SU-DHL-6 (cell line): ENCODE data around the gene EFNA5.

Source experiments
- H2AFZ ChIP-seq: fragments of 200-600 bp; sonication (generic); 2 replicates; pipeline ENCODE4 v1.6.1; 2014; ENCODE audit warnings: low read depth, mild to moderate bottlenecking, moderate library complexity, mixed read lengths, antibody characterized with exemption, low read length; ENCODE audit not compliant: severe bottlenecking
- H3F3A ChIP-seq: fragments of 200-600 bp; shearing (Covaris generic); 2 replicates; pipeline ENCODE4 v1.6.0; 2016; ENCODE audit warnings: antibody characterized with exemption, mild to moderate bottlenecking; ENCODE audit not compliant: insufficient read depth
- H3K27ac ChIP-seq: fragments of 200-600 bp; sonication (generic); 2 replicates; pipeline ENCODE4 v1.5.1; 2016; ENCODE audit warnings: low read depth, mild to moderate bottlenecking, low read length, moderate library complexity, mixed read lengths
- H3K27me3 ChIP-seq: fragments of 200-600 bp; sonication (generic), shearing (Covaris generic); 2 replicates; pipeline ENCODE4 v1.6.0; 2014; ENCODE audit warnings: mild to moderate bottlenecking, low read length
- H3K36me3 ChIP-seq: fragments of 200-600 bp; sonication (generic); 2 replicates; pipeline ENCODE4 v1.6.1; 2014; ENCODE audit warnings: mild to moderate bottlenecking, low read length, mixed read lengths
- H3K4me2 ChIP-seq: fragments of 300-600, 200-600 bp; shearing (Covaris generic), sonication (generic); 2 replicates; pipeline ENCODE4 v1.6.0; 2014; ENCODE audit warnings: low read length, low read depth, mild to moderate bottlenecking; ENCODE audit not compliant: poor library complexity, severe bottlenecking
- H3K4me3 ChIP-seq: fragments of 200-600 bp; sonication (generic); 2 replicates; pipeline ENCODE4 v1.5.1; 2014; ENCODE audit warnings: antibody characterized with exemption, low read length, mild to moderate bottlenecking, mixed read lengths; ENCODE audit not compliant: insufficient read depth, poor library complexity, severe bottlenecking
- H3K79me2 ChIP-seq: fragments of 200-600 bp; sonication (generic); 2 replicates; pipeline ENCODE4 v1.6.1; 2014; ENCODE audit warnings: mild to moderate bottlenecking, low read length, moderate library complexity; ENCODE audit not compliant: insufficient read depth
- H3K9ac ChIP-seq: fragments of 200-600 bp; sonication (generic); 2 replicates; pipeline ENCODE4 v1.7.0; 2014; ENCODE audit warnings: mild to moderate bottlenecking, low read length
- H3K9me2 ChIP-seq: fragments of 200-600 bp; sonication (generic); replicated peaks from 2 replicates; pipeline ENCODE4 v1.6.1; 2014; ENCODE audit warnings: low read length; ENCODE audit not compliant: insufficient read depth
- H3K9me3 ChIP-seq: fragments of 200-600 bp; sonication (generic); 2 replicates; pipeline ENCODE4 v1.6.1; 2014; ENCODE audit warnings: low read length, mixed read lengths; ENCODE audit not compliant: insufficient read depth
- H4K20me1 ChIP-seq: fragments of 200-600 bp; sonication (generic); 2 replicates; pipeline ENCODE4 v1.6.1; 2014; ENCODE audit warnings: low read depth, mild to moderate bottlenecking, antibody characterized with exemption, low read length, moderate library complexity, mixed read lengths
- CTCF ChIP-seq: fragments of 200-600 bp; sonication (generic); IDR thresholded peaks from one replicate; pipeline ENCODE4 v1.5.1; 2017; ENCODE audit warnings: antibody characterized with exemption, mild to moderate bottlenecking, low read length, moderate library complexity; ENCODE audit not compliant: insufficient read depth, poor library complexity, severe bottlenecking
- EZH2phosphoT487 ChIP-seq: fragments of 200-600 bp; sonication (generic), shearing (Covaris generic); conservative IDR thresholded peaks from 2 replicates; pipeline ENCODE4 v1.6.1; 2018; ENCODE audit warnings: mild to moderate bottlenecking, antibody characterized with exemption, low read length, moderate library complexity, mixed read lengths

The EFNA5 gene

GRCh38 chr5:107477492-107477891 lies 193.2 kb downstream of the EFNA5 start:
- no peaks in the 10 kb centered on the region for H3F3A ChIP-seq

DNA sequence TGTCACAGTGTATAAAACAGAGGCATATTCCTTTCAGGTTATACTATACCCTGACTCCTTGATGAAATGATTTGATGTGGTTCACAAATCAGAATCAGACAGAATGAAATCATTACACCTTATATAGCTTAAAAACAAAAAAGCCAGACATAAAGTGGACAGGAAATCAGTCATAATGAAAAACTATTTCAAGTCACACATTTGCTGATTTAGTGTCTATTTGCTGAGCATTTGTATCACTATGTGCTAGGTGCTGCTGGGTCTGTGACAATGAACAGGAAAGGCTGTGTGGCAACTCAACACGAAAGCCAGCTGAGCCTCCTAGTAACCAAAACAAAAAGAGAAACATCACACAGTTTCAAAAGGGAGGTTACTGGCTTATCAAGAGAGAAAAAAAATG lies 194.0 kb downstream of the EFNA5 start:
- Histone ChIP-seq H3K4me3 (no peak overlapping the region), H3K9ac (no peak overlapping the region), H2AFZ (peak overlapping the region; percentile 43), H3K27ac (no peak overlapping the region), H3K9me2 (no peaks in the 10 kb centered on the region), H4K20me1 (no peaks in the 10 kb centered on the region), H3K9me3 (no peaks in the 10 kb centered on the region), H3F3A (no peaks in the 10 kb centered on the region), H3K4me2 (no peak overlapping the region), H3K79me2 (no peaks in the 10 kb centered on the region), H3K27me3 (no peaks in the 10 kb centered on the region), H3K36me3 (no peaks in the 10 kb centered on the region)
- no peak for TF ChIP-seq EZH2phosphoT487
- no peak for TF ChIP-seq CTCF

More at GRCh38 chr5:107477492-107477891, 193.2 kb downstream of the EFNA5 start:
- H3K4me2 ChIP-seq = no peak overlapping the region
- no peaks in the 10 kb centered on the region for H3K9me2 ChIP-seq
- no peak overlapping the region for H2AFZ ChIP-seq
- no peaks in the 10 kb centered on the region for H3K27me3 ChIP-seq
- no peak overlapping the region for H3K4me3 ChIP-seq
- no peak overlapping the region for H3K9ac ChIP-seq
- H3K27ac ChIP-seq = no peak overlapping the region
- no peaks in the 10 kb centered on the region for H3K79me2 ChIP-seq
- no peaks in the 10 kb centered on the region for H3K36me3 ChIP-seq
- H4K20me1 ChIP-seq = no peaks in the 10 kb centered on the region
- no peak for TF ChIP-seq EZH2phosphoT487
- no peak for TF ChIP-seq CTCF
- no peaks in the 10 kb centered on the region for H3K9me3 ChIP-seq

DNA sequence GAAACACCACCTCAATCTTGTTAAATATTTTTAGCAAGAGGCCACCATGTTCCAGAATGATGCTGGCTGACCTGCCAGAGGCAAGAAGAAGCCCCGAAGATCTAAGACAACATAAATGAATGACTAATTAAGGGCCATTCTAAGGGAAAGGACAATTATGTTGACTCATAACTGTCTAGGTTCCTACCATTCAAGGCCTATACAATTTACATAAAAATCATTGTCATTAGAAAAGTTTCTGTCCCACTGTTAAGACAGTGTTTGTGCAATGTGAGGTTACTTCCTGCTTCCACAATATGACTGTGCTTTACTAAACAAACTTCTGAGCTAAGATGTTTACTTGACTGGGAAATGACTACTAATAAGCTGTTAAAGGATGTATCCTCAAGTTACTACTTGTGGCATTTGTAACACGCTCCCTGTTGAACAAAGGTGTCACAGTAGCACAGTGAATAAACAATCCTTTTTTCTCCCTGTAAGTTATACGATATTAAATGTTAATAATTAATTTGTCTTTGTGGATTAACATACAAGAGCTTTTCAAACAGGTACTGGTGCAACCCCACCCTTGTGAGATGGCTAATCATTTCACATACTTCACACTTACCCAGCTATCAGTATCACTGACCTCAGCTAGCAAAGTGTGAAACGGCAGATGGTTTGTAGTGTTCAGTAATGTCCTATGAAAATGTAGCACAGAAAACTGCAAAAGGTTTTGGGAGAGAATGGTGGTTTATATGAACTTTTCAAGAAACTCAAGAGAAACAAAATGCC lies 195.8 kb downstream of the EFNA5 start:
- no peaks in the 10 kb centered on the region for H3K9me3 ChIP-seq
- H2AFZ ChIP-seq = no peak overlapping the region
- no peaks in the 10 kb centered on the region for H3K27me3 ChIP-seq
- TF ChIP-seq EZH2phosphoT487 = no peak
- TF ChIP-seq CTCF = no peak
- H4K20me1 ChIP-seq = no peaks in the 10 kb centered on the region
- H3K4me3 ChIP-seq = no peak overlapping the region
- no peaks in the 10 kb centered on the region for H3K9me2 ChIP-seq
- no peaks in the 10 kb centered on the region for H3K36me3 ChIP-seq
- no peaks in the 10 kb centered on the region for H3K79me2 ChIP-seq
- no peaks in the 10 kb centered on the region for H3F3A ChIP-seq
- H3K4me2 ChIP-seq = no peak overlapping the region
- no peak overlapping the region for H3K27ac ChIP-seq
- no peak overlapping the region for H3K9ac ChIP-seq
